Activated CD4-positive, alpha-beta T cell treated with anti-CD3 and anti-CD28 coated beads for 4 hours (primary cell): Measurements from ENCODE around the gene OR13J1.

Experiments used
- DNase-seq, 2 donors: peaks; one replicate each; pipeline ENCODE4 v3.0.0-alpha.2; 2020

Gene OR13J1

DNA sequence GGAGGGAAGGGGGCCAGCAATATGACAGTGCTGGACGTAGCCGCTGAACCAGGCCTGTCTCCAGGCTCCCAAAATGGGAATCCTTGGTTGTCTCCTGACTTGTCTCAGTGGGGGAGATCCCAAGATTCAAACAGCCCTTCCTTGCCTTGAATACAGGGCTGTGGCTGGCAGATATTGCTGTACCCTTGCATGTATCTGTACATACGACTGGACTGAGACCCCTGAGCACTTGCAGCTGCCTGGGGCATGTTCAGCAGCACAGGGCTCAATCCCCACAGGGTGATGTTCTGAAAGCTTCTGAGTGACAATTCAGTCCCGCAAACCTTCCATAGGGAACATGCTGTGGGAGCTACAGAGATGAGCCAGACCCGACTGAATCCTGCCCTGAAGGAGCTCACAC, 13.3 kb downstream of the OR13J1 start:
- no peak for DNase-seq

GRCh38 chr9:35856206-35856605, 14.0 kb downstream of the OR13J1 start:
- DNase-seq: no peak

- DNase-seq: no peak
Measured at GRCh38 chr9:35854091-35854762, 16.0 kb downstream of the OR13J1 start.

GRCh38 chr9:35852876-35853865, 17.0 kb downstream of the OR13J1 start:
- no peak for DNase-seq

DNA sequence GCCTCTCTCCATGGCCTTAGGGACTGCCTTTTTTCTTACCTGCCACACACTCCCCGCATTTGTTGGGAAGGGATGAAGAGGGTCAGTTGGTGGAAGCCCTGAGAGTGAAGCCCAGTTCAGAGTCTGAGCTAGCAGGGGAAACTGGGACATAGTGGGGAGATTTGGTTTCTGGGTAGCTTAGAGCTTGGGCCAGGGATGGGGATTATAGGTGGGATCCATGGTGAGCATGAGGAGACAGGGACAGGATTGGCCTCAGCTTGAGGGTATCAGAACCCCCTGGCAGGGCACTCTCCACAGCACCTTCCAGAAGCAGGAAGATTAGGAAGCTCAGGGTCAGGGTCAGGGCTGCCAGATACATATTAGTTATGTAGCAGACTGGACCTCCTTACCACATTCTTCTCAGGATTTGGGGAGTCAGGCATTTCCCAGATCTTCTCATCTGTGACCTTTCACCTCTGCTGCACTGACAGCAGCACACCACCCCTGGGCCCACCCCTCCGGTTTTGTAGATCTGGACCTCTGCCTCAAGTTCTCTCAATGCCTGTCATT, 17.9 kb downstream of the OR13J1 start:
- DNase-seq: no peak

GRCh38 chr9:35847792-35848572, 22.2 kb downstream of the OR13J1 start:
- DNase-seq: no peak

- no peak for DNase-seq
Measured at GRCh38 chr9:35845824-35846771, 24.1 kb downstream of the OR13J1 start.

DNA sequence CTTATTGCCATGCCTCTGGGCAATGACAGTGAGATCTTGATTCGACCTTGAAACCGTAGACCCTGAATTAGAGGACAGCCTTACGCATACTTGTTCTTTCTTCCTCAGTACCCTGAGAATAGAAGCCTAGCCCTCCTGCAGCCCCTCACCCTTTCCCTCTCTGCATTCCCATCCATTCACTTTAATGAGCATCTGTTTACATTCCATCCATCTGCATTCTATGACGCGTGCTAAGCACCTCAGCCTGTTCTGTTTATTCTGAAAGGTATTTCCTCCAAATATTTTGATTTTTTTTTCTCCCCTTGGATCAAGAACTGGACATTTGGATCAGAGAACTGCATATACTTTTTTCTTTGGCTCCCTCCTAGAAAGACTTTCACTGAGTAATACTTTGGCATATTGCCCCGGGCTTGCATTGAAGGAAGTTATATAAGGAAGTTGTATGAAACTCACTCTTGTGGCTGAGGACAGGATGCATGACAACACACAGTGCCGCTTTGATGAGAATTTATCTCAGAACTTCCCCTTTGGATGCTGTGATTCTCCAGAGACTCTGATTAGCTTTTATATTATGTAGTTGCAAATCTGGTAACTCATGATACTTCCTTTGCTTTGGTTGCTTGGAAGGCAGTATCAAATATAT, 25.5 kb downstream of the OR13J1 start:
- peak; percentile 16 to 24 for DNase-seq

DNA sequence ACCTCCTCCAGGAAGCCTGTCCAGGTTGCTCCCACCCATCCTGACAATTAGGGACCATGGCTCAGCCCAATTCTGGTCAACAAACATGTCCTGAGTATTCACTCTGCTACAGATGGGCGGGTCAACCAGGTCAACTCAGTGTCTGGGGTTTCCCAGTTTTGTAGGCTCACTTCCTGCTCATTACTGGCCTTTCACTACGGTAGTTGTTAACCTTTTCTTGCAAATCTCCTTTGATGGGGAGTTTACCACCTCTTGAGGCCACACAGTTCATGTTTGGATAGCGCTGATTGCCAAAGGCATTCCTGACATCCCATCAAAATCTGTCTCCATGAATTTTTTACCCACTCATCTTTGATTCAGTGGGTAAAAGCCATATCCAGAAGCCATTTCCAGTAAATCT, 27.4 kb downstream of the OR13J1 start:
- no peak for DNase-seq

DNA sequence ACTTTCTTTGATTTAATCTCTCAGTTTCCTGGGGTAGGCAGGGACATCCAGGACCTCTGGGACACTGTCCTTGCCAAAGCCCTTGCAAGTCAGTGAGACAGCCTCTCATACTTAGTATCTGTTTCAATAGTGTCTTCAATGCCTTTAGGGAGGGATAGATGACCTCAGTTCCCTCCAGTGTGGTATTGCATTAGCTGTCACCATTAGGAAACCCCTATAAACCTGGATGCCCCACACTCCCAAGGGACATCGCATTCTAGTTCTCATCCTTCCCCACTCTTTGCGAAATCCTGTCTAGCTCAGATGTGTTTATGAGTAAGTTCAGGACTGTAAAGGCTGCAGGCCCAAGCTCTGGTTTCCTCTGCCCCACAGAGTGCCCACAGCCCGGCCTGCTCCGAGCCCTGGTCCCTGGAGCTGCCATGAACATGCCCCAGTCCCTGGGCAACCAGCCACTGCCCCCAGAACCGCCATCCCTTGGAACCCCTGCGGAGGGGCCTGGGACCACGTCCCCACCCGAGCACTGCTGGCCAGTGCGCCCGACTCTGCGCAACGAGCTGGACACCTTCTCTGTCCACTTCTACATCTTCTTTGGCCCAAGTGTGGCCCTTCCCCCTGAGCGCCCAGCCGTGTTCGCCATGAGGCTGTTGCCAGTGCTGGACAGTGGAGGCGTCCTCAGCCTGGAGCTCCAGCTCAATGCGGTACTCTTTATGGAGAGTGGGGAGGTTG, 28.0 kb downstream of the OR13J1 start:
- no peak for DNase-seq

DNA sequence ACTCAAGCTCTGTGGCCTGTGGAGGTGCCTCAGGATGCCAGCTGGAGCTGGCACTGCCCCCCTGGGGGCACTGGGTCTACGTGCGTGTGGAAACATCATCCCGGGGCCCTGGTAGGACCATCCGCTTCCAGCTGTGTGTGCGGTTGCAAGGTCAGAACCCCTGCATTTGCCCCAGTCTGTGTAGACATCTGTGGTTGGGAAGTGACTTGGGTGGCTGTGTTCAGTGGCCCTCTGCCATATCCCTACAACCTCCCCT, 28.6 kb downstream of the OR13J1 start:
- DNase-seq: no peak

DNA sequence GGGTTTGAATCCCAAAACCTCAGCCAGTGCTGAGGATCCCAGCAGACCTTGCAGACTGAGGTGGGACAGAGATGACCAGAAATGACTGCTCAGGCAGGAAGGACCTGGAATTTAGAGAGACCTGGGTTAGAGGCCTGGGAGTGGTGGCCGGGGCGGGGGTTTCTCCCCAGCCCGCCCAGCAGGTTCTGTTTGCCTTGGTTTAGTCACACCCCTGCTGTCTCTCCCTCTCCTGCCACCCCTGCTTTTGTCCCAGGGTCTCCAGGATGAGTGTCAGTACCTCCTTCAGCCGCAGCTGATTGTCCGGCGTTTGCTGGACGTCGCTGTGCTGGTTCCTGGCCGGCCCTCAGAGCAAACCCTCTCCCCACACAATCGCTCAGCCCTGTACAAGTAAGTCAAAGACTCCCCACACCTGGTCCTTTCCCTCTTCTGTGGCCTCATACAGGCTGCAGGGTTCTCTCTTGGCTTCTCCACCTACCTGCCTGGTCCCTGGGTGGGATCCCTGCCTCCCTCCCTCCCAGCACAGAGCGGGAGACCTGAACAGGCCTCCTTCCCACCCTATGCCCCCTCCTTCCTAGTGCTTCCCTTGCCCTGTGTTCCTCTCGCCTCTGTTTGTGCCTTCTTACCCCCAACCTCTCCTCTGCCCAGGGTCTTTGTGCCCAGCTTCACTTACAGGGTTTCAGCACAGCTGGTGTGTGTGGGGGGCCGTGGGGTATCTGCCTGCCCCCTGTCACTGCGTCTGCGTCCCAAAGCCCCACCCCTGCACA, 29.1 kb downstream of the OR13J1 start:
- no peak for DNase-seq

DNA sequence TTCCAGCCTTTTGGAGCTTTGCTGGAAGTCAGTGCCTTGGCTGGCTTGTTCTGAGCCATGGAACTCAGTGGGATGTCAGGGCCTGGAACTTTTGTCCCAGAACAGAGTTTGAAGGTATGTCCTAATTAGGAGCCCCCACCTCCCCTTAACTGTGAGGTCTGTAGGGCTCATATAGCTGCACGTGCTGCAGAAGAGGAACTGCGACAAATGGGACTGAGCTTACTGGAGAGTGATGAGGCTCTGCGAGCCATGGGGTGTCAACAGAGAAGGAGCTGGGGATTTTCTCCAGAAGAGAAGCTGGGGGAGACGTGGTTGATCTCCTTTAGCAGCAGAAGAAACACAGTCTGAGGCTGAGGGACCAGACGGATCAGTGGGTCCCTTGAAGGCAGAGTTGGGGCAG, 30.3 kb downstream of the OR13J1 start:
- DNase-seq: no peak

DNA sequence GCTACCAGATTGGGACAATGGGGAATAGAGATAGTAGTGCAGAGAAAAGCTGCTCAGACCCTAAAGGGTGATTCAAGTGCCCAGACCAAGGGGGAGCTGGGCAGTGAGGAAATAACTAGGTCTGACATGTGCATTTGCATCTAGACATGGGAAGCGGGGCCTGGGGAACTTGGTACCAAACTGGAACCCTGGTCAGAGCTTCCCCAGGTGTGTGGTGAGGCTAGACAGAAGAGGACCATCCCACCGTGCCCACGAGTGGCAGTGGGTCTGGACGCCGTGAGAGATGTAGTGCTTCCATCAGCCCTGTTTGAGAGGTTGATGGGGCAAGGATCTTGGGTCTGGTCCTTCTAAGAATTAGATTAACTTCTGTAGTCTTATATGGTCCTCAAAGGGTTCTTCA, 33.6 kb downstream of the OR13J1 start:
- no peak for DNase-seq

GRCh38 chr9:35835766-35836165, 34.4 kb downstream of the OR13J1 start:
- no peak for DNase-seq

DNA sequence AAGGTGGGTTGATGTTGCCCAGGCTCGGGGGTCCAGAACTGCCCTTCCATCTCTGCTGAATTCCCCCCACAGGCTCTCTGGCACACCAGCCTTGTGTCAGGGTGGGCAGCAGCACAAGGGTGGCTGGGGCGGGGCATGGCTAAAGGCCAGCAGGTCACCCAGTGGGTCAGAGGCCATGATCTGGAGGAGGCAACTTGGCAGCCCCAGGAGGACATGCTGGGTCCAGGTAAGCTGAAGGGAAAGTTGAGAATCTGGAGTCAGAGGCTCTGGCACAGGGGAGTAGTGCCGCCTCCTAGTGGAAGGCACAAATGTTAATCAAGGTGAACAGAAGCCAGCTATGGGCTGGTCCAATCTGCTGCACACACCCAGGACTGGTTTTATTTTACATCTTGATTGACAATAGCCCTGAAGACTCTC, 35.0 kb downstream of the OR13J1 start:
- no peak for DNase-seq

GRCh38 chr9:35834260-35835215, 35.7 kb downstream of the OR13J1 start:
- DNase-seq: no peak

- no peak for DNase-seq
Measured at GRCh38 chr9:35832814-35833213, 37.4 kb downstream of the OR13J1 start.

DNA sequence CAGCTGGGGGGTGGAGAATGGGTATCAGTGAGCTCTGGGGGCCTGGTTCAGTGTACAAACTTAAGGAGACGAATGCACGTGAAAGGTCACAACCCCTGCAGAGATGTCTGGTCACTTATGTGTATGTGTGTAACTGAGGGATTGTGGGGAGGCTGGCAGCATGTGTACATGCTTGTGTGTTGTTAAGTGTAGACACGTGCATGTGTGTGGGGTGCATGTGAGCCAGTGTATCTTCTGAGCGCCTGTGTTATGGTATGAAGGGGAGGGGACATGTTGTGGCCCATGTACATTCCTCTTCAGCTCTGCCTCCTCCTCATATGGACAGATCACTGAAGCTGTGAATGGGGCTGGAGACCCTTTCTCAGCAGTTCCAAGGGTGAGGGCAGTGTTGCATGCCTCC, 39.2 kb downstream of the OR13J1 start:
- no peak for DNase-seq
